Skin of body (tissue), 2 donors: Measurements from ENCODE around the gene RAD9A. TPM values are rescaled to one million over a fixed set of nuclear protein-coding genes. Genes with fewer than 3 reads are reported as not detected.

Experiments
- DNase-seq: peaks from one replicate; lab custom pipeline; 2025; lab: John Stamatoyannopoulos, UW
- total RNA-seq: library from RNA; depleted of rRNA; stranded (reverse); fragments of >200 nt; gene quantifications from one replicate; pipeline ENCODE4 v1.2.3, GENCODE V29; 2014

The RAD9A gene
- total RNA-seq, 1 donor from 2014 or later = 9.6 TPM

GRCh38 chr11:67373648-67374570 lies 17.9 kb upstream of the RAD9A start:
- no peak for DNase-seq

DNA sequence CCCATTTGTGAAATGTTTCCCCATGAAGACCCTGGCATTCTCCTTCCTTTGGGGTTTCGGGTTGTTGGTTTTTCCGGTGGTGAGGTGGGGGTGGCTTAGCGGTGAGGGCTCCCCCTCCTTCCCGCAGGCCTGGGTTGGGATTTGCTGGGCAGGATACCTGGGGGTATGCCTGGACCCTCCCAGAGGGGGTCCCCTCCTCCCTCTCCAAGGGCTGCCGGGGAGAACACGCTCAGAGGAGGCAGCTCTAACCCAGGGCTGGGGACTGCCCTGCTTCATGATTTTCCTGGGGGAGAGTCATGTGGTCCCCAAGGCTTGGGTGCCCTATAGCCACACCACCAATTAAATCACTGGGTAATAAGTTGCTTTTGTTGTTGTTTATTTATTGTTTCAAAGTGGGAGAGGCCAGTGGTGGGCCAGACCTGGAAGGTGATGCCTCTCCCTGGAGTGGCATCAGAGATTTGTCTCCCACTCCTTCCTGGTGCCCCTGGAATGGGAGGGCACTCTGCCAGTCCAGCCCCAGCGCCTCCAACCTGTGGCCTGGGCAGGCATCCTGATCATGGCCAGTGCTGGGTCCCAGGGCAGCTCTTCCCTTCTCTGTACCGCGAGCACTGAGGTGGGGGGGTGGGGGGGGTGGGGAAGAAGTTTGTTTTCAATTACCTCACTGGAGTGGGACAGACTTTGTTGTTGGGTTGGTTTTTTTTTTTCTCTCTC lies 17.1 kb upstream of the RAD9A start:
- no peak for DNase-seq

DNA sequence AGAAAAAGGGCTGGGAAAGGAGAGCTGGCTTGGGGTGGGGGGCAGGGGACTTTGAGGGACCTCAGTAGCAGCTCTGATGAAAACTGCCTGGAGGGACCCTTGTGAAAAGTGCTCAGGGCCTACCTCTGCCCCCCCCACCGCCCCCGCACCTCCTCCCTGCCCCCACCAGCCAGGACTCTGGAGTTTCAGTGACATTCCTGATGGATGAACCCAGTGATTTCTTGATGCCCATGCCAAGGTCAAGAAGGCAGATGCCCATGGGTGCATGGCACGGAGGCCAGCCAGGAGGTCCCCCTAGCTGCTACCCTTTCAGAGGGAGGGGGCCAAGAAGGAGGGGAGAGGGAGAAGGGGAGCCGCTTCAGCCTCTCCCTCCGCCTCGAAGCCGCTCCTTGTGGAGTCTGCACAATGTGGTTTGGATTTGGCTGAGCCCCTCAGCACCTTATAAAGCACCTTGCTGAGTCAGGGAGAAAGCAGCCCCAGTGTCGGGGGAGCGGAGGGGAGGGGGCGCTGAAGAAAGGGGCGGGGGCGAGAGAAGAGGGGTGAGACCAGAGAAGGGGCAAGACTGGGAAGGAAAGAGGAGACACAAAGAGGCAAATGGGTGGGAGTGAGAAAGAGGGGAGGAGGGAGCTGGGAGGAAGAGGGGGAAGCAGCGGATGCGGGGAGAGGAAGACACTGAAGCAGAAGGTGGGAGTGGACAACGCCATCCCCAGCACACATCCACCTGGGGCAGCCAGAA lies 16.3 kb upstream of the RAD9A start:
- no peak for DNase-seq

DNA sequence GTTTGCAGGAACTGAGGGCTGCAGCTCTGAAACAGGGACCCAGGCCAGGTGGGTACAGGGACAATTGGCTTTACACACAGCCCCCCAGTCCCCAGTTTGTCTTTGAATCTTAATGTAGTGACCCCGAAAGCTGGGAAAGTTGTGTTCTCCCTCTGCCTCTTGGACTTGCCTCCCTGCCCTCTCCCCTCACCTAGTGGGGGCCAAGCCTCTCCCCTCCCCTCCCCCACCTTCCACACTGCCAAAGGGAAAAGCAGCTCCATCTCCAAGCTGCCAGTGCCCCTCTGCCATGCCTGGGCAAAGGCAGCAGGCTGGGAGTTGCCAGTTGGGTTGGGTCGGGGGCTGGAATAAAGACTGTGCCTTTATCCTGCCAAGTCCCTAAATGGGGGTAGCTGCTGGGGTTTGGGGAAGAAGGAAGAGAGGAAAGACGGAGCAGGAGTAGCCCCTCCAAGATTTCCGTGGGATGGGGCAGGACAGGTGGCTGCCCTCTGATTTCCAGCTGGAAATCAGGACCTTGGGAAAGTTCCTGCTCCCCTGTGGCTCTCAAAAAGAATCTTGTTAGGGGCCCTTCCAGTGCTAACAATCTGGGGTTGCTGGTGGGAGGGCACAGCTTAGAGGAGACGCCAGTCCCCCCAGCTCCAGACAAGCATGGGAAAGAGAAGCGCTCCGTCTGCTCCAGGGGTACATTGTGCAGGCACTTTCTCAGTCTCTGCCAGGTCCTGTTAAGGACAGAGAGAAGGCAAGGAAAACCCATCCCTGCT lies 15.5 kb upstream of the RAD9A start:
- DNase-seq = no peak

GRCh38 chr11:67376873-67377808 lies 14.6 kb upstream of the RAD9A start:
- no peak for DNase-seq

DNA sequence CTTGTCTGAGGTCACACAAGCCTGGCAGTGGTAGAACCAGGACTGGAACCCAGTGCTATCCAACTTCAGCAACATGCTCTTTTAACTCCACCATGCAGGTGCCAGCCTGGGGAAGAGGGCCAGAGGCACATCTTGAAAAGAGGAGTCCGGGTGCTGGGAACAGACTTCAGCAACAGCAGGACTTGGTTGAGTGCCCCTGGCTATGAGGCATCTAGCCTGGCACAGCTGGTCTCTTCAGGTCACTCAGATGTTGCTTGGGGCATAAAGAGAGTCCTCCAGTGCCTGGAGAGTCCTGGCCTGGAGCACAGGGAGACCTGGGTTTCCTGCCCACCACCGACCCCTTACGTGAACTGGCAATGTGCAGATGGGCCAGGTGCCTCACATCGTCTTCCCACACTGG lies 13.2 kb upstream of the RAD9A start:
- no peak for DNase-seq

- DNase-seq = no peak
These were observed 12.4 kb upstream of the RAD9A start for GRCh38 chr11:67379061-67380058.

GRCh38 chr11:67381244-67381972 lies 10.4 kb upstream of the RAD9A start:
- no peak for DNase-seq

GRCh38 chr11:67382276-67383136 lies 9.3 kb upstream of the RAD9A start:
- DNase-seq = peak; percentile 73

GRCh38 chr11:67384851-67385366 lies 6.9 kb upstream of the RAD9A start:
- no peak for DNase-seq

GRCh38 chr11:67387069-67387468 lies 4.7 kb upstream of the RAD9A start:
- no peak for DNase-seq

GRCh38 chr11:67387518-67387917 lies 4.3 kb upstream of the RAD9A start:
- no peak for DNase-seq

DNA sequence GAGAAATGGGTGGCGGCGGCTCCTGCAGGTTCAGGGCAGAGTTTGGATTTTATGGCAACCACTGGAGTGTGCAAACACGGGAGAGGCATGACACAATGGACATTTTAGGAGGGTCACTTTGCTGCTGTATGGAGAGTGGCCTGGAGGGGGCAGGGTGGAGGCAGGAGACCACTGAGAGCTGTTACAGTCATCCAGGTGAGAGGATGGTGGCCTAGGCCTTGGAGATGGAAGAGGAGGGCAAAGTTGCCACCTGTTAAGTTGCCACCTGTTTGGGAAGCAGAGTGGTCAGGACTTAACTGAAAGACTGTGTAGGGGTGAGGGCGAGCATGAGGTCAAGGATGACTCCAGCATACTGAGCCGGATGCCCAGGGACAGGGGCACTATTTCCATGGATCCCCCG lies 2.3 kb upstream of the RAD9A start:
- DNase-seq = no peak

- no peak for DNase-seq
These were observed 861 bp upstream of the RAD9A start for GRCh38 chr11:67390947-67391303.

- no peak for DNase-seq
These were observed 463 bp downstream of the RAD9A start for GRCh38 chr11:67392183-67392715.

- no peak for DNase-seq
These were observed 1.7 kb downstream of the RAD9A start for GRCh38 chr11:67393437-67393836.

- no peak for DNase-seq
These were observed 2.2 kb downstream of the RAD9A start for GRCh38 chr11:67393990-67394389.
